ENCODE results near the gene CHCHD6.

Gene CHCHD6

GRCh38 chr3:126826693-126827092 is 122.7 kb downstream of the CHCHD6 start:
- DNase-seq (ENCODE audit: low read depth in 2 of 2) = no peak

GRCh38 chr3:126827121-126827520 is 123.1 kb downstream of the CHCHD6 start:
- no peak for DNase-seq (ENCODE audit: low read depth in 2 of 2)

- DNase-seq (ENCODE audit: low read depth in 2 of 2) = no peak
Observed at GRCh38 chr3:126828306-126828705, 124.3 kb downstream of the CHCHD6 start.

- DNase-seq (ENCODE audit: low read depth in 2 of 2) = no peak
Observed at GRCh38 chr3:126832933-126833332, 128.9 kb downstream of the CHCHD6 start.

- no peak for DNase-seq (ENCODE audit: low read depth in 2 of 2)
Observed at GRCh38 chr3:126834596-126835471, 130.8 kb downstream of the CHCHD6 start.

GRCh38 chr3:126835472-126836219 is 131.6 kb downstream of the CHCHD6 start:
- DNase-seq (ENCODE audit: low read depth in 2 of 2) = no peak

- no peak for DNase-seq (ENCODE audit: low read depth in 2 of 2)
Observed at GRCh38 chr3:126836220-126836860, 132.3 kb downstream of the CHCHD6 start.

GRCh38 chr3:126837773-126838172 is 133.7 kb downstream of the CHCHD6 start:
- DNase-seq (ENCODE audit: low read depth in 2 of 2) = no peak

GRCh38 chr3:126845920-126846715 is 142.1 kb downstream of the CHCHD6 start:
- DNase-seq (ENCODE audit: low read depth in 2 of 2) = no peak

- DNase-seq (ENCODE audit: low read depth in 2 of 2) = no peak
Observed at GRCh38 chr3:126847061-126847460, 143.0 kb downstream of the CHCHD6 start.

GRCh38 chr3:126848991-126849390 is 145.0 kb downstream of the CHCHD6 start:
- DNase-seq (ENCODE audit: low read depth in 2 of 2) = no peak

GRCh38 chr3:126849768-126850167 is 145.7 kb downstream of the CHCHD6 start:
- no peak for DNase-seq (ENCODE audit: low read depth in 2 of 2)

- DNase-seq (ENCODE audit: low read depth in 2 of 2) = peak; percentile 50 to 55
Observed at GRCh38 chr3:126850370-126851085, 146.5 kb downstream of the CHCHD6 start.

GRCh38 chr3:126851382-126851781 is 147.3 kb downstream of the CHCHD6 start:
- DNase-seq (ENCODE audit: low read depth in 2 of 2) = no peak

- DNase-seq (ENCODE audit: low read depth in 2 of 2) = no peak
Observed at GRCh38 chr3:126851934-126852333, 147.9 kb downstream of the CHCHD6 start.

- no peak for DNase-seq (ENCODE audit: low read depth in 2 of 2)
Observed at GRCh38 chr3:126852511-126852910, 148.5 kb downstream of the CHCHD6 start.

- no peak for DNase-seq (ENCODE audit: low read depth in 2 of 2)
Observed at GRCh38 chr3:126854666-126855065, 150.6 kb downstream of the CHCHD6 start.

- no peak for DNase-seq (ENCODE audit: low read depth in 2 of 2)
Observed at GRCh38 chr3:126855374-126855773, 151.3 kb downstream of the CHCHD6 start.

GRCh38 chr3:126857928-126858327 is 153.9 kb downstream of the CHCHD6 start:
- DNase-seq (ENCODE audit: low read depth in 2 of 2) = no peak

- DNase-seq (ENCODE audit: low read depth in 2 of 2) = no peak
Observed at GRCh38 chr3:126858401-126858800, 154.4 kb downstream of the CHCHD6 start.

- peak; percentile 51 to 52 for DNase-seq (ENCODE audit: low read depth in 2 of 2)
Observed at GRCh38 chr3:126858887-126859286, 154.8 kb downstream of the CHCHD6 start.
